GM19455 (cell line): ENCODE measurements around the gene PSMD13.

ENCODE experiments used
- ATAC-seq: cut with Tn5 transposase; IDR thresholded peaks from one replicate; pipeline ENCODE4 v1.9.1; 2021; ENCODE audit not compliant: unreplicated experiment

PSMD13 gene

DNA sequence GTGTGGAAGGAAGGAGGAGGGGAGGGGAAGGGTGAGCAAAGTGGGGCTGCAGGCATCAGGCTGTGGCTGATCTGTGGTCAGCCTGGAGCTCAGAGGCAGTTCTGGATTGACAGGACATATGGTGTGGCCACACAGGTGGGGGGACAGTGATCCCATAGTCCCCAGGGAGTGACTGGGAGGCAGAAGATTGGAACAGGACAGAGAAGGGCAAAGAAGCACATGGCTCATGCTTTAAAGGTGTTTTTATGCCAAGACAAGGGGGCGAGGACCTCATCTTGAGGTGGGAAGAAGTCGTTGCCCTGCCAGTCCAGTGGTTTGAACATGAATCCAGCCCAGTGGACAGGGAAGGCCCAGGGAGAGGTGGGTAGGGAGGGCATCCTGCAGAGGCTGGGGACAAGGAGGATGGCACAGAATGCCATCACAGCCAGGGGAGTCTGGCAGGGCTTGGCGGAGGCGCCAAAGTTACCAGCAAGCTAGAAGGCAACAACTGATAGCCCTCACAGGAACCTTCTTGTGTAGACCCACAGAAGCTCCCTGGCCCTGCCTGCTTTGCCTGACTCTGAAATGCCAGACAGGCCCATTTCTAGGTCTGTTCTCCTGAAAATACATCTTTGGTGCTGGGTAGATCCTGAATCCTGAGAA lies 32.7 kb upstream of the PSMD13 start:
- no peak for ATAC-seq

DNA sequence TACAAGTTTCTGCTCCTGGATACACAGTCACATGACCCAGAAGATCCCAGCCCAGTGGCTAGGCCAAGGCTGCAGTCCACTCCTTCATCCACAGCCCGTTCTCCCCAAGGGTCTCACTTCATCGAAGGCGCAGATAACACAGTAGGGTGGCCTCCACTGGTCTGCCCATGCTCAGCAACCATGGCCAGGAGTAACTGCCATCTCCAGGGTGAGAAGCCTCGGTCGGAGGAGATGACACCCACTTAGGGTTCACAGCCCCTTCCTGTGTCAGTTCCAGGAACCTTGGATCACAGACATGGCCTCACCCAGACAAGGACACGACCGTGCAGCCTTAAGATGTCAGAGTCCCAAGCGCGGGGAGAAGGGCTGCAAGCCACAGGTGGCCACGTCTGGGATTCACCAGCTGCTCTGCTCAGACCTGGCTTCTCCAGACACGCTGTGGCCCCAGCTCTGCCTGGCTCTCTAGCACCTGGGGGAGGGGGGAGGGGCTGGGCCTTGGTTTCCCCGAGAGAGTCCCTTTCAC lies 32.1 kb upstream of the PSMD13 start:
- ATAC-seq = no peak

- ATAC-seq = no peak
Measured at GRCh38 chr11:205221-206001, 31.4 kb upstream of the PSMD13 start.

- no peak for ATAC-seq
Measured at GRCh38 chr11:206002-206384, 30.8 kb upstream of the PSMD13 start.

DNA sequence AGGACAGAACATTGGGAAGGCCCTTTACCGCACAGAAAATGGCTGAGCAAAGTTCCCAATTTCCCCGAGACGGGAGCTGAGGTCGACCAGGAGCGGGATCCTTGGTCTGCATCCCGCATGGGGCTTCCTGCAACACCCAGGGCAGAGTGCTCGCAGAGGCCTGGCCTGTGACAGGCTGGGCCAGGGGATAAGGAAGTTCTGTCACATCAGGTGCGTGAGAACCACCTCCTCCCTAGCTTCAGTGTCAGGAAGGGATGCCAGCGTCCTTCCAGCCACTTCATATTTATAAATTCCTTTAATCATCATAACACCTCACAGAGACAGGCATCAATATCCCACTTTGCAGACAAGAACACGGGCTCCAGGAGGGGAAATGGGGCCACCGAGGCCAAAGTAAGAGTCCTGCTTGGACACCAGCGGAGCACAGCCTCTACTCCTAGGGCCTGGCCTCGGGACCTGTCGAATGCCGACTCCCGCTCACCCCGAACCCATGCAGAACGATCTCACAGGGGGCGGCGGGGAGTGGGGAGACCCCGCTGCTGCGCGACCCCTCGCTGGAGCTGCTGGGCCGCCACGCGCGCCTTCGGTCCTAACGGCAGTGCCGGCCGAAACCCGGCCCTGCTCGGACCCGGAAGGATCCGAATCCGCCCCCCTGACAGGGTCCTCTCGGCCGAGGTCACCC lies 30.1 kb upstream of the PSMD13 start:
- no peak for ATAC-seq

- ATAC-seq = peak; percentile 79
Measured at GRCh38 chr11:207208-207862, 29.4 kb upstream of the PSMD13 start, which contains the start of the genes BET1L and RIC8A. Gene BET1L (minus strand): TSS chr11:207399. CDS start chr11:207321, 78 bp downstream. Gene RIC8A (plus strand): TSS chr11:207708. CDS start chr11:208855, 1,147 bp downstream.

DNA sequence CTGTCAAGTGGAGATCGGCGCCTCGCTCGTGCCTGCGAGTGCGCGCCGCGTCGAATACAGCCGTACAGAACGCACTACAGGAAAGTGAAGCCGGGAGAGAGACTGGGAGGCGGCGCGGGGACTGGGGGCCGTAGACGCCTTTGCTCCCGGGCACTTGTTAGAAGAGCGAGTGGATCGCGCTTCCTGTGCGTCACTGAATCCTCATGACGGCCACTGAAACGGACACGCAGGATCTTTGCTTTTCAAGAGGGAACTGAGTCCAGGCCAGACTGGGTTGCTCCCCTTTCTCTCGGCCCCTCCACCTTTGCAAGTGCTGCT lies 29.0 kb upstream of the PSMD13 start:
- ATAC-seq = no peak

DNA sequence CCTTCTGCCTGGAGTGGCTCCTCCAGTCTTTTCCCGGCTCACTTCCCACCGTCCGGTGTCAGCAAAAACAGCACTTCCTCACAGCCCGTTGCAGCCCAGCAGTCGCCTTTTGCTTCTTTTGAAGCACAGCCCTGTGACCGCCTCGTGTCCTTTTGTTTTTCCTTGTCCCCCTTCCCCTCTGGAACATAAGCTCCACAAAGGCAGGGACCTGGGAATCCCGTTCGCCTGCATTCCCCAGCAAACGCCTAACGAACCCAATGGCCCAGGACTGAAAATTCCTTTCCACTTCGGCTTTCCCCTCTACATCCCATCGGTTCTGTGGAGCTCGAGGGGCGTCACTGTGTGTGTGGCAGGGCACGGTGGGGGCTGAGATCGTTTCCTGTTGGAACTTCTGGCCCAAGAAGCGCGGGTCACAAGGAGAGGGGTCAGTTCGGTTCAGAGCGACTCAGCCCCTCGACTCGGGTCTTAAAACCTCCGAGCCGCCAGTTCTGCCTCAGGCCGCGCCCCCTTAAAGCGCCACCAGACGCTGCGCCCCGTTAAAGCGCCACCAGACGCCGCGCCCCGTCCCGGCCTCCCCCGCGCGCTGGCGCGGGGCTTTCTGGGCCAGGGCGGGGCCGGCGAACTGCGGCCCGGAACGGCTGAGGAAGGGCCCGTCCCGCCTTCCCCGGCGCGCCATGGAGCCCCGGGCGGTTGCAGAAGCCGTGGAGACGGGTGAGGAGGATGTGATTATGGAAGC lies 28.4 kb upstream of the PSMD13 start:
- no peak for ATAC-seq

- ATAC-seq = no peak
Measured at GRCh38 chr11:208917-209260, 27.9 kb upstream of the PSMD13 start.

DNA sequence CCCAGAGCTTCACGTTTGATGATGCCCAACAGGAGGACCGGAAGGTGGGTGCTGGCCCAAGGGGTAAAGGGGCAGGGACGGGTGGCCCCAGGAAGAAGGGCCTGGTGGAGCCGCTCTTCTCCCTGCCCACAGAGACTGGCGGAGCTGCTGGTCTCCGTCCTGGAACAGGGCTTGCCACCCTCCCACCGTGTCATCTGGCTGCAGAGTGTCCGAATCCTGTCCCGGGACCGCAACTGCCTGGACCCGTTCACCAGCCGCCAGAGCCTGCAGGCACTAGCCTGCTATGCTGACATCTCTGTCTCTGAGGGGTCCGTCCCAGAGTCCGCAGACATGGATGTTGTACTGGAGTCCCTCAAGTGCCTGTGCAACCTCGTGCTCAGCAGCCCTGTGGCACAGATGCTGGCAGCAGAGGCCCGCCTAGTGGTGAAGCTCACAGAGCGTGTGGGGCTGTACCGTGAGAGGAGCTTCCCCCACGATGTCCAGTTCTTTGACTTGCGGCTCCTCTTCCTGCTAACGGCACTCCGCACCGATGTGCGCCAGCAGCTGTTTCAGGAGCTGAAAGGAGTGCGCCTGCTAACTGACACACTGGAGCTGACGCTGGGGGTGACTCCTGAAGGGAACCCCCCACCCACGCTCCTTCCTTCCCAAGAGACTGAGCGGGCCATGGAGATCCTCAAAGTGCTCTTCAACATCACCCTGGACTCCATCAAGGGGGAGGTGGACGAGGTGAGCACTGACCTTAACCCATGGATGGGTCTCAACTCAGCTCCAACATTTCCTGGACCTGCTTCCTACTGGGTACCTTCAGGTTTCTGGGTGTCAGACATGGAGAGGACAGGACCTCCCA lies 27.3 kb upstream of the PSMD13 start:
- ATAC-seq = no peak

DNA sequence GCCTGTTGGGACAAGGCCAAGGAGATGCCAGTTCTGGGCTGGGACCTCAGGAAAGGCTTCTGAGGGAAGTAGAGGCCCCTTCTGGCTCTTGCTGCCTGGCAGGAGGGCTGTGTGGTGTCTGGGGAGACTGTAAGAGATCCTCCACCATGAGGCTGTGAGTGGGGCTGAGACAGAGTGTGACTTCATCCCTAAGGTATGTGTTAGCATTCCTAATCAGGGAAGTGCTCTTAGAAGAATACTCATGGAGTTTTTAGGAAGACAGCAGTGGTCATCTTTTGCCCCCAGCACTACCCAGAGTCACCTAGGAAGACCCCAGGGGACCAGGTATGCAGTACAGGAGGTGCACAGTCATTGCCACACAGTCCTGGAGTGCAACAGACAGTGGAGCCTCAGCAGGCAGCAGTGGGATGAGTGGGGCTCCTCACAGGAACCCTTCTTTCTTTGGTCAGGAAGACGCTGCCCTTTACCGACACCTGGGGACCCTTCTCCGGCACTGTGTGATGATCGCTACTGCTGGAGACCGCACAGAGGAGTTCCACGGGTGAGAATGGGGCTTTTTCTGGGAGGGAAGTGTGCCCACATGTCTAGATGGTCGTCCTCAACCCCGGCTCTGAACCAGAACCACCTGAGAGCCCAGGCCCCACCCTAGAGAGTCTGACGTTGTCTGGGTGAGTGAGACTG lies 26.5 kb upstream of the PSMD13 start:
- ATAC-seq = no peak

- no peak for ATAC-seq
Measured at GRCh38 chr11:210803-211180, 26.0 kb upstream of the PSMD13 start.

DNA sequence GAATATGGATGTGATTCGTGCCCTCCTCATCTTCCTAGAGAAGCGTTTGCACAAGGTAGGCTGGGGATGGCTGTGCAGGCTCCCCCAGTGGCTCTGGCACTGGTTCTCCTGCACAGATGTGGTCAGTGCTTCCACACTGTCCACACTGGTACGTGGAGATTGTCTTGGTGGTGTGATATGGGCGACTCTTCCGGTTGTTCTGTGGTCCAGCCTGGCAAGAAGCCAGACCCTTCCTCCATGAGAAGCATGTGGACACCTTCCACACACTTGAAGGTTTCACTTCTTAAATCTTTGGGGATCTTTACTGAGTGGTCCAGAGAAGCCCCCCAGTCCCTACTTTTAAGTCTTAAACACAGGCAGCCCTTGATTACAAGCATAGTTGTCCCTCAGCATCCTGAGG lies 25.5 kb upstream of the PSMD13 start:
- no peak for ATAC-seq

DNA sequence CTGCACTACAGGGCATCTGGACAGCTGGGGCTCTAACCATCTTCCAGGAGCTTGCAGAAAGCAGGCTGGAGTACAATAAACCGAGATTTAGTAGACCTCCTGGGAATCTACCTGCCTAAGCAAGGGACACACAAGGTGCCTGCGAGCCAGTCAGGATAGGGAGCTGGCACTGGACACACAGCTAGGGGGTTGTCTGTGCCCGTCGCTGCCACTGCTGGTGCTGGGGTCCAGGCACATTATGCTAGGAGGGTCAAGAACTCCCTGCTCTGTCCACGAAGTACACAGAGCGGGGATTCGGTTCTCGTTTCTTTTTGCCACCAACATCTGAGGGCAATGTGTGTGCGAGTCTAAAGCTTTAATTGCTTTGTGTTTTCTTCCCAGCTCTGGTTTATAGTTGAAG lies 25.0 kb upstream of the PSMD13 start:
- ATAC-seq = no peak

DNA sequence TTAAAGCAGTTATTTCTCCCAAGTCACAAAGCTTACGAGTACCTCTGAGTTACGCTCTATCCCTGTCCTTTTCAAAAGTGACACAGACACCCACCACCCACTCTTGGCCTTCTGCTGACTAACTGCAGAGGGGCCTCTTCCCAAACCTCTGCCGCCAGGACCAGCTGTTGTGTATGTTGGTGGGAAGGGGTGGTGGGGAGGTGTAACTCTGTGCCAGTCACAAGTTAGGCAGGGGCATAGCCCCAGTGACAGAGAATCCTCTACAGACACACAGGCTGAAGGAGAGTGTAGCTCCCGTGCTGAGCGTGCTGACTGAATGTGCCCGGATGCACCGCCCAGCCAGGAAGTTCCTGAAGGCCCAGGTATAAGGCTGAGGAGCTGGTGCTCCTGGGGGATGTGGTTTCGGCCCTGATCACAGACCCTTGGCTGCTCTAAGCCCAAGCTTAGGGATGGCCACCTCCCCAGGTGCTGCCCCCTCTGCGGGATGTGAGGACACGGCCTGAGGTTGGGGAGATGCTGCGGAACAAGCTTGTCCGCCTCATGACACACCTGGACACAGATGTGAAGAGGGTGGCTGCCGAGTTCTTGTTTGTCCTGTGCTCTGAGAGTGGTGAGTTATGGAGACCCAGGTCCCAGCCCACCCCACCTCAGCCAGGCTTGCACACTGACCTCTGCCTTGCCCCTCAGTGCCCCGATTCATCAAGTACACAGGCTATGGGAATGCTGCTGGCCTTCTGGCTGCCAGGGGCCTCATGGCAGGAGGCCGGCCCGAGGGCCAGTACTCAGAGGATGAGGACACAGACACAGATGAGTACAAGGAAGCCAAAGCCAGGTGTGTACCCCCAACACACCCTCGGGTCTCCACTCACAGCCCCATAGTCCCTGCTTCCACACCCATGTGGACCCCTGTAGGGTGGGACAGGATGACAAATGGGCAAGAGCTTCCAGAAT lies 24.4 kb upstream of the PSMD13 start:
- no peak for ATAC-seq

- ATAC-seq = no peak
Measured at GRCh38 chr11:213111-213510, 23.7 kb upstream of the PSMD13 start.

- ATAC-seq = no peak
Measured at GRCh38 chr11:214083-214482, 22.7 kb upstream of the PSMD13 start.

DNA sequence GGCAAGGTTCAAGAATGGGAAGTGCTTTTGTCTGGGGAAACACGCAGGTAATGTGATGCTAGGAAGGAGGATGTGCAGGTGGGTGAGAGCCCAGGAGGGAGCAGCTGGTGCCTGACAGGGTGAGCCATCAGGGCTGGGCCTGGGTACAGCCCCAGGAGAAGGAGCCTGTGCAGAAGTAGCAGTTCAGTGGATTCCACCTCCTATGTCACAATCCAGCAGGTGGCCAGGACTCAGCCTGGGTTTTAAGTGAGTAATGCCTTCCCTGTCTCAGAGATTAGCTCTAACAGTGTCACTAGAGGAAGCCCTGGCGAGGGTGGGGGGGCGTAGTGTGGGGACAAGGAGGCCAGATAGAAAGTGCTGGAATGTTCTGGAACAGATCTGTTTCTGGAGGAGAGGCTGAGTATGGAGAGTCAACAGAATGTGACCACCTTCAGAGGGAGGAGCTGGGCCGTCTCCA lies 21.2 kb upstream of the PSMD13 start:
- no peak for ATAC-seq
